OCI-LY3 (cell line): ENCODE data around the gene HHATL.

Experiments
- H2AFZ ChIP-seq: fragments of 200-600, 300-600 bp; shearing (Covaris generic); 2 replicates; pipeline ENCODE4 v1.6.0; 2014; ENCODE audit warnings: antibody characterized with exemption, low read depth, low read length
- H3K27ac ChIP-seq: fragments of 200-600, 300-600 bp; sonication (generic); 2 replicates; pipeline ENCODE4 v1.5.1; 2014; ENCODE audit warnings: mild to moderate bottlenecking, low read length, moderate library complexity, mixed read lengths
- H3K27me3 ChIP-seq: fragments of 200-600, 300-600 bp; sonication (generic); 2 replicates; pipeline ENCODE4 v1.6.1; 2014; ENCODE audit warnings: low read depth, low read length, mixed read lengths
- H3K36me3 ChIP-seq: fragments of 200-600, 300-600 bp; sonication (generic); replicated peaks from 2 replicates; pipeline ENCODE3; 2014; ENCODE audit warnings: low read depth, low read length, mixed read lengths
- H3K4me1 ChIP-seq: fragments of 300-600, 200-600 bp; sonication (generic); 2 replicates; pipeline ENCODE4 v1.6.1; 2014; ENCODE audit warnings: low read length, mixed read lengths
- H3K4me2 ChIP-seq: fragments of 200-600, 300-600 bp; sonication (generic); 2 replicates; pipeline ENCODE4 v1.6.1; 2014; ENCODE audit warnings: low read length, mixed read lengths
- H3K4me3 ChIP-seq: fragments of 300-600, 200-600 bp; sonication (generic); 2 replicates; pipeline ENCODE4 v1.5.1; 2014; ENCODE audit warnings: antibody characterized with exemption, mild to moderate bottlenecking, low read length, moderate library complexity
- H3K79me2 ChIP-seq: fragments of 300-600, 200-600 bp; shearing (Covaris generic); 2 replicates; pipeline ENCODE4 v1.6.1; 2014; ENCODE audit warnings: mild to moderate bottlenecking, low read length, mixed read lengths
- H3K9ac ChIP-seq: fragments of 300-600, 200-600 bp; shearing (Covaris generic); 2 replicates; pipeline ENCODE4 v1.6.0; 2014; ENCODE audit warnings: mild to moderate bottlenecking, low read length, moderate library complexity
- H3K9me3 ChIP-seq: fragments of 200-600, 300-600 bp; shearing (Covaris generic); 2 replicates; pipeline ENCODE4 v1.6.1; 2014; ENCODE audit warnings: low read length, mixed read lengths; ENCODE audit not compliant: insufficient read depth
- H4K20me1 ChIP-seq: fragments of 200-600, 300-600 bp; sonication (generic); 2 replicates; pipeline ENCODE4 v1.6.1; 2016; ENCODE audit warnings: low read length, mixed read lengths; ENCODE audit not compliant: insufficient read depth
- EZH2phosphoT487 ChIP-seq: fragments of 200-600 bp; shearing (Covaris generic); IDR thresholded peaks from 2 replicates; pipeline ENCODE4 v1.6.1; 2018; ENCODE audit warnings: antibody characterized with exemption, mixed run types, low read depth
- TF ChIP-seq, protein P1 (sequence below): fragments of 200-600, 300-600 bp; sonication (generic); IDR thresholded peaks from 2 replicates; pipeline ENCODE4 v1.5.1; 2014; ENCODE audit warnings: antibody characterized with exemption, low read length, low read depth

HHATL gene

GRCh38 chr3:42653560-42654330 is 48.9 kb downstream of the HHATL start, which contains the start of gene ZBTB47:
TSS of gene ZBTB47 (plus strand) at chr3:42653697. CDS start at chr3:42658356, 4,659 bp downstream.
- Histone ChIP-seq H3K27ac (peak within 1 kb of the TSS; percentile 18), H3K27me3 (no peaks in the 10 kb centered on the region), H3K4me3 (peak within 1 kb of the TSS; percentile 95), H2AFZ (peak within 1 kb of the TSS; percentile 80), H3K9me3 (no peaks in the 10 kb centered on the region), H3K9ac (peak within 1 kb of the TSS; percentile 92), H4K20me1 (no peaks in the 10 kb centered on the region), H3K4me1 (peaks cover 26% of the 10 kb centered on the region), H3K36me3 (peaks cover 4% of the 10 kb centered on the region), H3K4me2 (peak within 1 kb of the TSS; percentile 86), H3K79me2 (no peaks in the 10 kb centered on the region)
- TF ChIP-seq EZH2phosphoT487, result no peak
- TF ChIP-seq, protein P1, sequence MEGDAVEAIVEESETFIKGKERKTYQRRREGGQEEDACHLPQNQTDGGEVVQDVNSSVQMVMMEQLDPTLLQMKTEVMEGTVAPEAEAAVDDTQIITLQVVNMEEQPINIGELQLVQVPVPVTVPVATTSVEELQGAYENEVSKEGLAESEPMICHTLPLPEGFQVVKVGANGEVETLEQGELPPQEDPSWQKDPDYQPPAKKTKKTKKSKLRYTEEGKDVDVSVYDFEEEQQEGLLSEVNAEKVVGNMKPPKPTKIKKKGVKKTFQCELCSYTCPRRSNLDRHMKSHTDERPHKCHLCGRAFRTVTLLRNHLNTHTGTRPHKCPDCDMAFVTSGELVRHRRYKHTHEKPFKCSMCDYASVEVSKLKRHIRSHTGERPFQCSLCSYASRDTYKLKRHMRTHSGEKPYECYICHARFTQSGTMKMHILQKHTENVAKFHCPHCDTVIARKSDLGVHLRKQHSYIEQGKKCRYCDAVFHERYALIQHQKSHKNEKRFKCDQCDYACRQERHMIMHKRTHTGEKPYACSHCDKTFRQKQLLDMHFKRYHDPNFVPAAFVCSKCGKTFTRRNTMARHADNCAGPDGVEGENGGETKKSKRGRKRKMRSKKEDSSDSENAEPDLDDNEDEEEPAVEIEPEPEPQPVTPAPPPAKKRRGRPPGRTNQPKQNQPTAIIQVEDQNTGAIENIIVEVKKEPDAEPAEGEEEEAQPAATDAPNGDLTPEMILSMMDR, result no peak

- Histone ChIP-seq H3K79me2 (no peaks in the 10 kb centered on the region), H3K27ac (no peak overlapping the region), H3K4me3 (peak overlapping the region; percentile 95), H3K9me3 (no peaks in the 10 kb centered on the region), H3K27me3 (no peaks in the 10 kb centered on the region), H4K20me1 (no peaks in the 10 kb centered on the region), H2AFZ (no peak overlapping the region), H3K4me2 (peak overlapping the region; percentile 86), H3K36me3 (peaks cover 4% of the 10 kb centered on the region), H3K4me1 (peaks cover 26% of the 10 kb centered on the region), H3K9ac (peak overlapping the region; percentile 92)
- TF ChIP-seq, protein P1, result no peak
- TF ChIP-seq EZH2phosphoT487, result no peak
Observed at GRCh38 chr3:42653303-42653559, 49.4 kb downstream of the HHATL start.

GRCh38 chr3:42652611-42653302 is 49.8 kb downstream of the HHATL start:
- H3K9me3 ChIP-seq, result no peaks in the 10 kb centered on the region
- H3K36me3 ChIP-seq, result peaks cover 6% of the 10 kb centered on the region
- no peaks in the 10 kb centered on the region for H3K79me2 ChIP-seq
- peak overlapping the region; percentile 92; the same call in 1 of the 2 replicates for H3K9ac ChIP-seq
- H3K27ac ChIP-seq, result peak overlapping the region; percentile 14
- peak overlapping the region; percentile 20; the same call in 1 of the 2 replicates for H2AFZ ChIP-seq
- H3K27me3 ChIP-seq, result no peaks in the 10 kb centered on the region
- TF ChIP-seq EZH2phosphoT487, result no peak
- TF ChIP-seq, protein P1, result no peak
- peak overlapping the region; percentile 95 for H3K4me3 ChIP-seq
- no peaks in the 10 kb centered on the region for H4K20me1 ChIP-seq
- H3K4me1 ChIP-seq, result peaks cover 26% of the 10 kb centered on the region
- peak overlapping the region; percentile 86 for H3K4me2 ChIP-seq

GRCh38 chr3:42652251-42652610 is 50.4 kb downstream of the HHATL start:
- Histone ChIP-seq H3K4me3 (peak overlapping the region; percentile 95; the same call in 1 of the 2 replicates), H3K27ac (peak overlapping the region; percentile 10; the same call in 1 of the 2 replicates), H3K36me3 (peaks cover 8% of the 10 kb centered on the region), H4K20me1 (no peaks in the 10 kb centered on the region), H3K79me2 (no peaks in the 10 kb centered on the region), H3K4me2 (peak overlapping the region; percentile 86), H3K27me3 (no peaks in the 10 kb centered on the region), H3K9me3 (no peaks in the 10 kb centered on the region), H2AFZ (peak overlapping the region; percentile 20; the same call in 1 of the 2 replicates), H3K4me1 (peaks cover 26% of the 10 kb centered on the region), H3K9ac (no peak overlapping the region)
- TF ChIP-seq EZH2phosphoT487, result no peak
- TF ChIP-seq, protein P1, result no peak
